ENCODE data around the gene RNF113B. TPM values are rescaled to one million over a fixed set of nuclear protein-coding genes. Genes with fewer than 3 reads are reported as not detected.

RNF113B gene
- total and polyA plus RNA-seq, 2 of the 13 experiments (the other 11 are each of a cell fraction or from before 2014, with no cell fraction given), result not detected

GRCh38 chr13:98141509-98142379 lies 35.3 kb downstream of the RNF113B start (continued):
- TF ChIP-seq BCL6 (CRISPR knock-in tag; IDR thresholded peaks at IDR 0.05) (peak; percentile 4; the same call in 1 of the 2 replicates), SNAPC4 (CRISPR knock-in tag; IDR thresholded peaks at IDR 0.05) (peak; percentile 44; the same call in 1 of the 2 replicates), ZNF644 (CRISPR knock-in tag; IDR thresholded peaks at IDR 0.05; ENCODE audit: low read depth) (no peak), DZIP1 (CRISPR knock-in tag; IDR thresholded peaks at IDR 0.05) (0 out of 2 replicates have a peak, but pooled peaks have one; percentile 42), THAP11 (CRISPR knock-in tag; IDR thresholded peaks at IDR 0.05) (0 out of 2 replicates have a peak, but pooled peaks have one; percentile 0), AGO2 (optimal IDR thresholded peaks at IDR 0.05; ENCODE audit: low read depth, low read length) (no peak), ZNF839 (CRISPR knock-in tag; IDR thresholded peaks at IDR 0.05; ENCODE audit: borderline replicate concordance) (no peak)
- TF ChIP-seq, protein P1, sequence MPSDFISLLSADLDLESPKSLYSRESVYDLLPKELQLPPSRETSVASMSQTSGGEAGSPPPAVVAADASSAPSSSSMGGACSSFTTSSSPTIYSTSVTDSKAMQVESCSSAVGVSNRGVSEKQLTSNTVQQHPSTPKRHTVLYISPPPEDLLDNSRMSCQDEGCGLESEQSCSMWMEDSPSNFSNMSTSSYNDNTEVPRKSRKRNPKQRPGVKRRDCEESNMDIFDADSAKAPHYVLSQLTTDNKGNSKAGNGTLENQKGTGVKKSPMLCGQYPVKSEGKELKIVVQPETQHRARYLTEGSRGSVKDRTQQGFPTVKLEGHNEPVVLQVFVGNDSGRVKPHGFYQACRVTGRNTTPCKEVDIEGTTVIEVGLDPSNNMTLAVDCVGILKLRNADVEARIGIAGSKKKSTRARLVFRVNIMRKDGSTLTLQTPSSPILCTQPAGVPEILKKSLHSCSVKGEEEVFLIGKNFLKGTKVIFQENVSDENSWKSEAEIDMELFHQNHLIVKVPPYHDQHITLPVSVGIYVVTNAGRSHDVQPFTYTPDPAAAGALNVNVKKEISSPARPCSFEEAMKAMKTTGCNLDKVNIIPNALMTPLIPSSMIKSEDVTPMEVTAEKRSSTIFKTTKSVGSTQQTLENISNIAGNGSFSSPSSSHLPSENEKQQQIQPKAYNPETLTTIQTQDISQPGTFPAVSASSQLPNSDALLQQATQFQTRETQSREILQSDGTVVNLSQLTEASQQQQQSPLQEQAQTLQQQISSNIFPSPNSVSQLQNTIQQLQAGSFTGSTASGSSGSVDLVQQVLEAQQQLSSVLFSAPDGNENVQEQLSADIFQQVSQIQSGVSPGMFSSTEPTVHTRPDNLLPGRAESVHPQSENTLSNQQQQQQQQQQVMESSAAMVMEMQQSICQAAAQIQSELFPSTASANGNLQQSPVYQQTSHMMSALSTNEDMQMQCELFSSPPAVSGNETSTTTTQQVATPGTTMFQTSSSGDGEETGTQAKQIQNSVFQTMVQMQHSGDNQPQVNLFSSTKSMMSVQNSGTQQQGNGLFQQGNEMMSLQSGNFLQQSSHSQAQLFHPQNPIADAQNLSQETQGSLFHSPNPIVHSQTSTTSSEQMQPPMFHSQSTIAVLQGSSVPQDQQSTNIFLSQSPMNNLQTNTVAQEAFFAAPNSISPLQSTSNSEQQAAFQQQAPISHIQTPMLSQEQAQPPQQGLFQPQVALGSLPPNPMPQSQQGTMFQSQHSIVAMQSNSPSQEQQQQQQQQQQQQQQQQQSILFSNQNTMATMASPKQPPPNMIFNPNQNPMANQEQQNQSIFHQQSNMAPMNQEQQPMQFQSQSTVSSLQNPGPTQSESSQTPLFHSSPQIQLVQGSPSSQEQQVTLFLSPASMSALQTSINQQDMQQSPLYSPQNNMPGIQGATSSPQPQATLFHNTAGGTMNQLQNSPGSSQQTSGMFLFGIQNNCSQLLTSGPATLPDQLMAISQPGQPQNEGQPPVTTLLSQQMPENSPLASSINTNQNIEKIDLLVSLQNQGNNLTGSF (CRISPR knock-in tag; IDR thresholded peaks at IDR 0.05), result no peak
- TF ChIP-seq, protein P2, sequence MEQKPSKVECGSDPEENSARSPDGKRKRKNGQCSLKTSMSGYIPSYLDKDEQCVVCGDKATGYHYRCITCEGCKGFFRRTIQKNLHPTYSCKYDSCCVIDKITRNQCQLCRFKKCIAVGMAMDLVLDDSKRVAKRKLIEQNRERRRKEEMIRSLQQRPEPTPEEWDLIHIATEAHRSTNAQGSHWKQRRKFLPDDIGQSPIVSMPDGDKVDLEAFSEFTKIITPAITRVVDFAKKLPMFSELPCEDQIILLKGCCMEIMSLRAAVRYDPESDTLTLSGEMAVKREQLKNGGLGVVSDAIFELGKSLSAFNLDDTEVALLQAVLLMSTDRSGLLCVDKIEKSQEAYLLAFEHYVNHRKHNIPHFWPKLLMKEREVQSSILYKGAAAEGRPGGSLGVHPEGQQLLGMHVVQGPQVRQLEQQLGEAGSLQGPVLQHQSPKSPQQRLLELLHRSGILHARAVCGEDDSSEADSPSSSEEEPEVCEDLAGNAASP (CRISPR knock-in tag; IDR thresholded peaks at IDR 0.05; ENCODE audit: borderline replicate concordance), result 0 out of 2 replicates have a peak, but pooled peaks have one; percentile 7
- TF ChIP-seq, protein P3, sequence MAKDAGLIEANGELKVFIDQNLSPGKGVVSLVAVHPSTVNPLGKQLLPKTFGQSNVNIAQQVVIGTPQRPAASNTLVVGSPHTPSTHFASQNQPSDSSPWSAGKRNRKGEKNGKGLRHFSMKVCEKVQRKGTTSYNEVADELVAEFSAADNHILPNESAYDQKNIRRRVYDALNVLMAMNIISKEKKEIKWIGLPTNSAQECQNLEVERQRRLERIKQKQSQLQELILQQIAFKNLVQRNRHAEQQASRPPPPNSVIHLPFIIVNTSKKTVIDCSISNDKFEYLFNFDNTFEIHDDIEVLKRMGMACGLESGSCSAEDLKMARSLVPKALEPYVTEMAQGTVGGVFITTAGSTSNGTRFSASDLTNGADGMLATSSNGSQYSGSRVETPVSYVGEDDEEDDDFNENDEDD (CRISPR knock-in tag; IDR thresholded peaks at IDR 0.05; ENCODE audit: borderline replicate concordance), result no peak
